HUES48 (cell line): ENCODE results near the gene RXRB.
A peak's percentile ranks its signal among the peaks of the same experiment; 100 is the strongest.

ENCODE experiments used
- H3K27ac ChIP-seq: one replicate; pipeline ENCODE4 v1.7.0; 2013; ENCODE audit warnings: low read depth, low read length, inconsistent platforms
- H3K27me3 ChIP-seq: 2 replicates; pipeline ENCODE4 v1.6.1; 2013; ENCODE audit warnings: mild to moderate bottlenecking, low read length; ENCODE audit not compliant: control insufficient read depth, insufficient read depth
- H3K36me3 ChIP-seq: 2 replicates; pipeline ENCODE4 v1.6.1; 2013; ENCODE audit warnings: low read length; ENCODE audit not compliant: control insufficient read depth, insufficient read depth
- H3K4me1 ChIP-seq: 2 replicates; pipeline ENCODE4 v1.6.1; 2013; ENCODE audit warnings: mild to moderate bottlenecking, low read length; ENCODE audit not compliant: control insufficient read depth, insufficient read depth
- H3K4me3 ChIP-seq: 2 replicates; pipeline ENCODE4 v1.5.1; 2013; ENCODE audit warnings: mild to moderate bottlenecking, low read depth, low read length
- H3K9ac ChIP-seq: 2 replicates; pipeline ENCODE4 v1.6.1; 2013; ENCODE audit warnings: mild to moderate bottlenecking, low read depth, low read length, moderate library complexity
- H3K9me3 ChIP-seq: 2 replicates; pipeline ENCODE4 v1.6.1; 2013; ENCODE audit warnings: low read length; ENCODE audit not compliant: control insufficient read depth, insufficient read depth

RXRB gene

GRCh38 chr6:33203443-33204164 lies 3.1 kb upstream of the RXRB start:
- peaks cover 30% of the 10 kb centered on the region for H3K27me3 ChIP-seq
- no peak overlapping the region for H3K9ac ChIP-seq
- peaks cover 16% of the 10 kb centered on the region for H3K4me1 ChIP-seq
- no peaks in the 10 kb centered on the region for H3K9me3 ChIP-seq
- H3K4me3 ChIP-seq = peak overlapping the region; percentile 90; the same call in 1 of the 2 replicates
- H3K36me3 ChIP-seq = peaks cover 21% of the 10 kb centered on the region
- peak overlapping the region; percentile 15 for H3K27ac ChIP-seq

DNA sequence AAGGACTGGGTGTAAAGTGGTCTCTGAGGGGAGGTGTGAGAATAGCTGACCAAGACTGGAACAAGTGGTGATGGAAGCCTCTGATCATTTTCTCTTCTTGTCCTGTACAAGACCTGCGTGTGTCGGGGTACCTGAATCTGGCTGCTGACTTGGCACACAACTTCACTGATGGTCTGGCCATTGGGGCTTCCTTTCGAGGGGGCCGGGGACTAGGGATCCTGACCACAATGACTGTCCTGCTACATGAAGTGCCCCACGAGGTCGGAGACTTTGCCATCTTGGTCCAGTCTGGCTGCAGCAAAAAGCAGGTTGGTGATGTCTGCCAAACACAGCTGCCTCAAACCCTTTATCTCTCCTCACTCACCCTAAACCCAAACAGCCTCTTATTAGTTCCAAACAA lies 2.3 kb upstream of the RXRB start:
- Histone ChIP-seq H3K4me3 (no peak overlapping the region), H3K27me3 (peaks cover 28% of the 10 kb centered on the region), H3K27ac (no peak overlapping the region), H3K9ac (no peak overlapping the region), H3K4me1 (peaks cover 16% of the 10 kb centered on the region), H3K36me3 (peaks cover 21% of the 10 kb centered on the region), H3K9me3 (no peaks in the 10 kb centered on the region)

- Histone ChIP-seq H3K9ac (no peak overlapping the region), H3K27me3 (peaks cover 20% of the 10 kb centered on the region), H3K4me3 (peak overlapping the region; percentile 92), H3K36me3 (peaks cover 21% of the 10 kb centered on the region), H3K9me3 (no peaks in the 10 kb centered on the region), H3K4me1 (peaks cover 16% of the 10 kb centered on the region), H3K27ac (no peak overlapping the region)
Measured at GRCh38 chr6:33201935-33202334, 1.5 kb upstream of the RXRB start.

- H3K4me1 ChIP-seq = peaks cover 16% of the 10 kb centered on the region
Measured at GRCh38 chr6:33201147-33201545, 681 bp upstream of the RXRB start.

DNA sequence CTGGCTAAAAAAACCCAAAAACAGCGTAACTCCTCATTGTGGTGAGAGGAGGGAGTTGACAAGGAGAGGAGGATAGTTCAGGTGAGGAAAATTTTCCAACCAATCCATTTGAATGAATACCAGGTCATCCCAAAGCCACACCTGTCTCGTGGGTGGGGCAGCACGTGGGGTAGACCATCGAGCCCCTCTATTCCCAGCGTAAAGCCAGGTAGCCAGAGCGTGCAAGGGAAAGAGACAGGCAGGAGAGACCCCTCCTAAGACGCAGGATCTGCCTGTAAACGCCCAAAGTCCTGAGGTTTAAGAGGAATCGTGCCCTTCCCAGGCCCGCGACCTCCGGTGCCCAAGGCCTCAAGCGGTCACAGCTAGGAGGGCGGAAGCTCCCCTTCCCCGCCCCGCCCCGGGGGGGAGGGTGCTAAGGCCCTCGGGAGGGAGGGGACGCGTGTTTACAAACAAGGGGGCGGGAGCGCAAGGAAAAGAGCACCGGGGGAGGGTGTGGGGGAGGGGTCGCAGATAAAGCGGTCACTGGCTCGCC lies 712 bp downstream of the RXRB start:
- Histone ChIP-seq H3K36me3 (peaks cover 36% of the 10 kb centered on the region), H3K27ac (peak overlapping the region; percentile 98), H3K4me3 (peak overlapping the region; percentile 92), H3K27me3 (no peaks in the 10 kb centered on the region), H3K9ac (peak overlapping the region; percentile 89), H3K9me3 (no peaks in the 10 kb centered on the region), H3K4me1 (peaks cover 11% of the 10 kb centered on the region)

More at GRCh38 chr6:33201147-33201545, 681 bp upstream of the RXRB start:
- peak overlapping the region; percentile 92 for H3K4me3 ChIP-seq
- peaks cover 23% of the 10 kb centered on the region for H3K36me3 ChIP-seq
- peak overlapping the region; percentile 89 for H3K9ac ChIP-seq
- H3K27me3 ChIP-seq = peaks cover 12% of the 10 kb centered on the region
- H3K27ac ChIP-seq = peak overlapping the region; percentile 98
- no peaks in the 10 kb centered on the region for H3K9me3 ChIP-seq

GRCh38 chr6:33198853-33199436 lies 1.5 kb downstream of the RXRB start:
- Histone ChIP-seq H3K9me3 (no peaks in the 10 kb centered on the region), H3K4me1 (peaks cover 7% of the 10 kb centered on the region), H3K27me3 (no peaks in the 10 kb centered on the region), H3K36me3 (peaks cover 42% of the 10 kb centered on the region), H3K9ac (no peak overlapping the region), H3K4me3 (peak overlapping the region; percentile 92; the same call in 1 of the 2 replicates), H3K27ac (no peak overlapping the region)

GRCh38 chr6:33198159-33198852 lies 2.2 kb downstream of the RXRB start:
- Histone ChIP-seq H3K4me1 (peaks cover 5% of the 10 kb centered on the region; the same call in 1 of the 2 replicates), H3K27me3 (no peaks in the 10 kb centered on the region), H3K27ac (no peak overlapping the region), H3K4me3 (no peak overlapping the region), H3K36me3 (peaks cover 36% of the 10 kb centered on the region), H3K9me3 (no peaks in the 10 kb centered on the region), H3K9ac (no peak overlapping the region)

GRCh38 chr6:33197431-33198048 lies 2.9 kb downstream of the RXRB start:
- Histone ChIP-seq H3K4me3 (no peak overlapping the region), H3K27me3 (peaks cover 5% of the 10 kb centered on the region), H3K27ac (no peak overlapping the region), H3K9ac (no peak overlapping the region), H3K4me1 (peaks cover 5% of the 10 kb centered on the region; the same call in 1 of the 2 replicates), H3K9me3 (no peaks in the 10 kb centered on the region), H3K36me3 (peaks cover 28% of the 10 kb centered on the region)

DNA sequence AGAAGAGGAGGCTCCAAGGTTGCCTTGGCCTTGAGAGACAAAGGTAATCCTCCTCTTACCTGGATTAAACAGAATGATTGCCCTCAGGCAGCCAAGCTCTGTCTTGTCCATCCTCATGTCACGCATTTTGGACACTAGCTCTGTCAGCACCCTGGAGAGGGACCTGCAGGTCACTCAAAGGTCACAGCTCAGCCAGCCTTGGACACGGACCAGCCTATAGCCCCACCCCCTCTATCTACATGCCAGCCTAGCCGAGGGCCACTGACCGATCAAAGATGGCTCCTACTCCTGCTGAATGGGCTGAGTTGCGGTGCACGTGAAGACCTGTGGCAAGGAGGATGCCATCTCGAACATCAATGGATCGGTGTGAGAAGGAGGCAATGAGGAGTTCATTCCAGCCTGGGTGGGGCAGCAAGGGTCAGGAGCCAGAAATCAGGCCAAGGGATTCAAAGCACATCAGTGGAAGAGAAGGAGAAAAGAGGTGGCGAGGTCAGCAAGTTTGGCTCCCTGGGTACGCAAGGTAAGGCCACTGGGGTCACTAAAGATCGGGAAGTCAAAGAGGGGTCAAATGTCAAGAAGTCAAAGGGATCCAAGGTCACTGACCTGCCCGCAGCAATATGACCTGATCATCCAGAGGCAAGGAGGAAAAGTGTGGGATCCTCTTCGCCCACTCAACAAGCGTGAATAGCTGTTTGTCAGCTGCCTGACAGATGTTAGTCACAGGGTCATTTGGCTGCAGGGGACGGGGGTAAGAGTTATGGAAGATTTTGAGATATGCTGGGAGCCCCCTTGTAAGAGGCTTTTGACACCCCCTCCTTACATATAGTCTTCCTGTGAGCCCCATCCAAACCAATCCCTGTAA lies 4.9 kb downstream of the RXRB start:
- Histone ChIP-seq H3K9ac (no peak overlapping the region), H3K27ac (no peak overlapping the region), H3K36me3 (peaks cover 20% of the 10 kb centered on the region), H3K9me3 (no peaks in the 10 kb centered on the region), H3K27me3 (peaks cover 24% of the 10 kb centered on the region), H3K4me1 (peaks cover 6% of the 10 kb centered on the region; the same call in 1 of the 2 replicates), H3K4me3 (no peak overlapping the region)

DNA sequence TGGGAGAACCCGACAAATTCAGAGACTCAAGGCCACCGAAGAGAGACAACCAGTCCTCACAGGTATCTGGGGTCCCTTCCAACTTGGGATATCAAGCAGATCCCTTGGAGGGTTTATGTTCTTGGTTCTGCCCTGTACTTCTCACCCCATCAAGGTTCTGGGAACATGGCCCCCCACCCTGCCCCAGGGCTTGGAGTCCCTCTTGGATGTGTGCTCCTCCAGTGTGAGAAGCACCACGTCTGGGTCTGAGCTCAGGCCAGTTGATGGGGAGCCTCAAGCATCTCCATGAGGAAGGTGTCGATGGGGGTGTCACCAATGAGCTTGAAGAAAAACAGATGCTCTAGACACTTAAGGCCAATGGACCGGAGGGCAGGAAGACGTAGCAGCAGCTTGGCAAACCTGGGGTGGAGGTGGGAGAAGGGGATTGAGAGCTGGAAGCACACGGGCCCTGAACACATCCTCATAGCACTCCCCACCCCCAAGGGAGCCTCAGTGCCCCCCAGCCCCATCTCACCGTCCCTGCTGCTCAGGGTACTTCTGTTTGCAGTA lies 6.0 kb downstream of the RXRB start:
- Histone ChIP-seq H3K9ac (no peak overlapping the region), H3K9me3 (no peaks in the 10 kb centered on the region), H3K4me3 (no peak overlapping the region), H3K36me3 (peaks cover 20% of the 10 kb centered on the region), H3K4me1 (peaks cover 6% of the 10 kb centered on the region; the same call in 1 of the 2 replicates), H3K27me3 (peaks cover 24% of the 10 kb centered on the region), H3K27ac (no peak overlapping the region)
